BE2C (cell line): ENCODE results near the gene GUCD1. TPM values are rescaled to one million over a fixed set of nuclear protein-coding genes. Genes with fewer than 3 reads are reported as not detected.
A peak's percentile ranks its signal among the peaks of the same experiment; 100 is the strongest.
"Not testable (repeated sequence)": the region's sequence is repeated elsewhere in the genome, so short reads cannot be mapped to it uniquely, and the experiment has no call there.

Experiments used
- DNase-seq: peaks from one replicate; pipeline ENCODE4 v3.0.0-alpha.2; 2020
- H3K27me3 ChIP-seq: fragments of 250-450 bp; sonication (Bioruptor Pico); 2 replicates; pipeline ENCODE4 v1.5.1; 2020; ENCODE audit warnings: mild to moderate bottlenecking
- H3K36me3 ChIP-seq: fragments of 250-450 bp; sonication (Bioruptor Pico); 2 replicates; pipeline ENCODE4 v1.5.1; 2020; ENCODE audit warnings: mild to moderate bottlenecking
- H3K4me1 ChIP-seq: fragments of 250-450 bp; sonication (Bioruptor Pico); 2 replicates; pipeline ENCODE4 v1.5.1; 2020
- H3K4me3 ChIP-seq: 2 replicates; pipeline ENCODE4 v1.5.1; 2011; ENCODE audit warnings: low read depth, low read length
- H3K9me3 ChIP-seq: fragments of 250-450 bp; sonication (Bioruptor Pico); 2 replicates; pipeline ENCODE4 v1.5.1; 2020
- polyA plus RNA-seq: library from polyadenylated mRNA; unstranded; fragments of >200 nt; gene quantifications from one replicate; pipeline ENCODE4 v1.2.1, GENCODE V29; 2012; ENCODE audit warnings: low read depth, missing spikeins; ENCODE audit not compliant: insufficient read length, insufficient read depth
- TF ChIP-seq, protein P1 (sequence below): IDR thresholded peaks from 2 replicates; pipeline ENCODE4 v1.5.1; 2012; ENCODE audit warnings: mild to moderate bottlenecking, low read depth, low read length

GUCD1 gene
- polyA plus RNA-seq, result 49.5 TPM

- Histone ChIP-seq H3K4me3 (peak within 1 kb of the TSS; percentile 93), H3K27me3 (no peaks in the 10 kb centered on the region), H3K36me3 (peaks cover 22% of the 10 kb centered on the region), H3K4me1 (0 out of 2 replicates have a peak, but pooled peaks cover 5% of the 10 kb centered on the region), H3K9me3 (no peaks in the 10 kb centered on the region)
- TF ChIP-seq, protein P1, sequence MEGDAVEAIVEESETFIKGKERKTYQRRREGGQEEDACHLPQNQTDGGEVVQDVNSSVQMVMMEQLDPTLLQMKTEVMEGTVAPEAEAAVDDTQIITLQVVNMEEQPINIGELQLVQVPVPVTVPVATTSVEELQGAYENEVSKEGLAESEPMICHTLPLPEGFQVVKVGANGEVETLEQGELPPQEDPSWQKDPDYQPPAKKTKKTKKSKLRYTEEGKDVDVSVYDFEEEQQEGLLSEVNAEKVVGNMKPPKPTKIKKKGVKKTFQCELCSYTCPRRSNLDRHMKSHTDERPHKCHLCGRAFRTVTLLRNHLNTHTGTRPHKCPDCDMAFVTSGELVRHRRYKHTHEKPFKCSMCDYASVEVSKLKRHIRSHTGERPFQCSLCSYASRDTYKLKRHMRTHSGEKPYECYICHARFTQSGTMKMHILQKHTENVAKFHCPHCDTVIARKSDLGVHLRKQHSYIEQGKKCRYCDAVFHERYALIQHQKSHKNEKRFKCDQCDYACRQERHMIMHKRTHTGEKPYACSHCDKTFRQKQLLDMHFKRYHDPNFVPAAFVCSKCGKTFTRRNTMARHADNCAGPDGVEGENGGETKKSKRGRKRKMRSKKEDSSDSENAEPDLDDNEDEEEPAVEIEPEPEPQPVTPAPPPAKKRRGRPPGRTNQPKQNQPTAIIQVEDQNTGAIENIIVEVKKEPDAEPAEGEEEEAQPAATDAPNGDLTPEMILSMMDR, result no peak
- no peak for DNase-seq
These were observed at the start of gene GUCD1 for GRCh38 chr22:24554313-24555164. Gene GUCD1 (minus strand): TSS chr22:24555138. CDS start chr22:24554991, 147 bp downstream.

DNA sequence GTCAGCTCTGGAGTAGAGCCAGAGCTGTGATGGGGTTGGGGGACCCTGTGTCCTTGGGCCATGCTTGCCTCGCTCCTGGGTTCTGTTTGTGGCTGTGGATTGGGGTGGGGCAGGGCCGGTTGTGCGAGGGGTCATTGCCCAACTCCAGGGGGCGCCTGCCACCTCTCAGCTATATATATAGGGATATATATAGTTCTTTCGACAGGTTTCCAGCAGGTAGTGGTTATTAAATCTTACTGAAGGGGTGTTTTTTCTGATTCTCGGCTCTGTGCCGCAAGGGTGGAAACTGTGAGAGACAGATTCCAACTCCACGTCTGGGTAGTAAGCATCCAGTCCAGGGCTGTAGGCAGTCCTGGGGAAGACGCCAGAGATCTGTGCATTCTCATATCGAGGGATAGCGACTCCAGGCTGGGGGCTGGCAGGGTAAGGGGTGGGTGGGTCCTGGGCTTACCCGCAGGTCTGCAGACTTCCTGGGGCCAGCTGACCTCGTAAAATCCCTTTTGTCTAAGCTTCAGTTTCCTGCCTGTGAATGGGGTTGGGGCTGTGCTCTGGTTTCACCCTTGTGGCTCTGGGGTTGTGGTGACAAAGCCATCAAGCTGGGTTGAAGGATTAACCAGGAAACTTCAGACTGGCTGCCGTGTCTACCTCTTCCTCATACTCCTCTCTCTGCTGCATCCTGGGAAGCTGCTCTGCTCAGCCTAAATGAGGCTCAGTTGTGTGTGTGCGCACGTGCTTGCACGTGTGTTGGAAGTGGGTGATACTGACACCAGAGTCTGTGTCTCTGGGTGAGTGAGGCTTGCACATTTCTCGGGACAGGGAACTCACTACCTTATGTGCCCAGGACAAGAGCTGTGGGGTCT lies 49.1 kb upstream of the GUCD1 start:
- H3K4me1 ChIP-seq, H3K36me3 ChIP-seq, DNase-seq, H3K9me3 ChIP-seq, H3K27me3 ChIP-seq: not testable (repeated sequence)
- H3K4me3 ChIP-seq, result peak overlapping the region; percentile 25
- TF ChIP-seq, protein P1, result peak; percentile 47

DNA sequence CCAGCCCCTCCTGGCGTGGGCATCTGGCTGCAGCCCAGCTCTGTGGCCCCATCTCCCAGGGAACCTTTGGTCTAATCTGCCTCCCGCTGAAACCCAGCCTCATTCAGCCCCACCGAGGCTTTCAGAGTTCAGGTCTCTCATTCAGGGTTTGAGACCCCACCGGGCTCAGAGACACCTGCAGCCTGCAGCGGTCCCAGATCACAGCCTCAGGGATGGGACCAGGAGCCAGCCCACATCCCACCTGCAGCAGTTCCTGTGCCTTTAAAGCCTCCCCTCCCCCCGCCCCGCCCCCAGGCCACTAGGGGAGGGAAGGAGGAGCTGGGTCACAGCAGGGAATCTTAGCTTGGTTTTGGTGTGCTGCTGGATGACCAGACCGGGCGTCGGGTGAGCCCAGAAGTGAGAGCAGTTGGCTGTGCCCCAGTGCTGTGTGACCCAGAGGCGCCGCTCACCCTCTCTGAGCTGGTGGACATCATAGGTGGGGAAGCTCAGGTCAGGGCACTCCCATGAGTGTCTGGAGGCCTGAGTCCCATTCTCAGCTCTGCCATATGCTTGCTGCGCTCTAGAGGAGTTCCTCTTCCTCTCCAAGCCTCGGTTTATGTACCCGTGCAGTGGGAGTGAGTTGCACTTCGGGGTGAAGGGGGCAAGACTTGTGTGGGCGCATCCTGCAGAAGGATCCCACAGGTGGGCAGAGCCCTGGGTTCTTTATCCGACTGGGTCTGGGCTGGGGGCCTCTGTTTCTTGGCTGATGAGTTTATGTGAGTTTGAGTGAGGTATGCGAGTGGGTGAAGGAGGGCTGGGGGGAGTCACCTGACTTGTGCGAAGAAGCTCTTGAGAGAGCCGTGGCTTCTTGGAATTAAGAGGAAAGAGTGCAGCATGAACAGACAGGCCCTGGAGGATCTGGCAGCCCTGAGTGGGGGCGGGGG lies 48.2 kb upstream of the GUCD1 start, which contains the start of gene GGT1:
Gene GGT1, plus strand, starts transcription at position 347 of the 923 bp plus-strand sequence. CDS start 7,889 bp downstream, outside the sequence.
- H3K36me3 ChIP-seq, H3K4me1 ChIP-seq, H3K9me3 ChIP-seq, DNase-seq, H3K27me3 ChIP-seq: not testable (repeated sequence)
- H3K4me3 ChIP-seq, result peak within 1 kb of the TSS; percentile 25

- H3K4me3 ChIP-seq, H3K27me3 ChIP-seq, DNase-seq, H3K36me3 ChIP-seq, H3K9me3 ChIP-seq, H3K4me1 ChIP-seq: not testable (repeated sequence)
These were observed 47.3 kb upstream of the GUCD1 start for GRCh38 chr22:24602105-24602749.

GRCh38 chr22:24601217-24602104 lies 46.5 kb upstream of the GUCD1 start:
- TF ChIP-seq, protein P1, result no peak
- Histone ChIP-seq H3K36me3 (no peaks in the 10 kb centered on the region), H3K9me3 (no peaks in the 10 kb centered on the region), H3K4me3 (no peak overlapping the region), H3K4me1 (no peaks in the 10 kb centered on the region), H3K27me3 (no peaks in the 10 kb centered on the region)
- DNase-seq, result peak; percentile 66

DNA sequence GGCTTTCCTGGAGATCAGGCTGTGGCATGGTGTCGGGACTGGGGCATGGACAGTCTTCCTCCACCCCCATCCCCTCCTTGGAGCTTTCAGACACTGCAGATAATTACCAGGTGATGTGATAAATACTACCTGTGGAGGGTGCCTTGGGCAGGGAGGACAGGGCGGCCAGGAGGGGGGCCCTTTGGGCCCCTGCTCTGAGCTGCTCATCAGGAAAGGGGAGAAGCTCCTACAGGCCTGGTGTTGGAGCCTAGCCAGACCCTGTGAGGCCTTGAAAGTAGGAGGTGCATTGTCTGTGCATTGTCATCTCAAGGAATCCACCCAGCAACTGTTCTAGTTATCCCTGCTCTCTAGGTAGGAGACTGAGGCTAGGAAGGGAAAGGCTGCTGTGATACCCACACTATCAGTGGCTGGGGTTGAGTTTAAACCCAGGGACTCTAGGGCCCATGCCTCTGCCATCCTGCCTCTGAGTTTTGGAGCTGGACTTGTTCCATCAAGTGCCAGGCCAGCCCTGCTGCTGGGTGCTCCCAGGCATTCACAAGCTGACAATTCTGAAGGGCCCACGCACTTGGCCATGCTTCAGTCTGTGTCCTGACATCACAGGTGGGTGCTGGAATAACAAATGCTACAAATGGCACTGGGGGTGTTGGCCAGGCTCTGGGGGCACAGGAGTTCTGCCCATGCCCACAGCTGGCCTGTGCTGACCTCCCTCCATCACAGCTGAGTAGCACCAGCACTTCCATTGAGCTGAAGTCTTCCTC lies 45.2 kb upstream of the GUCD1 start:
- not testable (repeated sequence) for H3K36me3 ChIP-seq, H3K4me1 ChIP-seq, DNase-seq, H3K9me3 ChIP-seq, H3K27me3 ChIP-seq, H3K4me3 ChIP-seq
